Activated CD4-positive, alpha-beta T cell treated with anti-CD3 and anti-CD28 coated beads, Interleukin-10, Interleukin-2, amounts not matched to agents 100 ng/mL and 50 ng/mL, durations not matched to agents 16 hours and 8 hours (primary cell): Measurements from ENCODE around the gene CD99L2.
"Not testable (repeated sequence)": the region's sequence is repeated elsewhere in the genome, so short reads cannot be mapped to it uniquely, and the experiment has no call there.

ENCODE experiments used
- DNase-seq: peaks from one replicate; pipeline ENCODE4 v3.0.0-alpha.2; 2020

The CD99L2 gene

DNA sequence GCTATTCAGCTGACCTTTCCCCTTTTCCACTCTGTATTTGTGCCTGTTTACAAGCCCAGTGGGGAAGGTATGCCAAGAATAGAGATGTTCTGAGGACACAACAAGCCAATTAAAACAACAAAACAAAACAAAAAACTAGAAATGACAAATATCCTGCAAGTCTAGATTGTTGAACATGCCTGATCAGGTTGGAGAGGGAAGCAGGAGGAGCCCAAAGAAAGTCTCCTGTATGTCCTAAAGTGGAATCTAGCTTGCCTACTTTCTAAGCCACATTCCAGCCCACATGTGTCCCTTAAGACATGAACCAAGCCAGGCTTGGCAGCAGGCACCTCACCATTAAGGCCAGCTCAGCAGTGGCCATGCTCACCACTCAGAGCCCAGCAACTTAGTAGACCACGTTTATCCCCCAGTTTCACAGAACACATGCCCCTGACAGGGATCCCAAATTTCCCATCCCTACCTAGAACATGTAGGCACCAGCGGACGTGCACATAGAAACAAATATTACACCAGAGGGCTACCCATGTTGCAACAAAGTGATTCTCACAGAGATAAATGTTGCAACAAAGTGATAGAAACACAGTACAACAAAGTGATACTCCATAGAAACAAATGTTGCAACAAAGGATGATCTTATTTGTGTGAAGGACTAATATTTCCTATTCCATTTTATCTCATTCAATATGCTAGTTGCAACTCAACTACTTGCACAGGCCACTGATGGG is 48.3 kb downstream of the CD99L2 start:
- DNase-seq, result no peak

DNA sequence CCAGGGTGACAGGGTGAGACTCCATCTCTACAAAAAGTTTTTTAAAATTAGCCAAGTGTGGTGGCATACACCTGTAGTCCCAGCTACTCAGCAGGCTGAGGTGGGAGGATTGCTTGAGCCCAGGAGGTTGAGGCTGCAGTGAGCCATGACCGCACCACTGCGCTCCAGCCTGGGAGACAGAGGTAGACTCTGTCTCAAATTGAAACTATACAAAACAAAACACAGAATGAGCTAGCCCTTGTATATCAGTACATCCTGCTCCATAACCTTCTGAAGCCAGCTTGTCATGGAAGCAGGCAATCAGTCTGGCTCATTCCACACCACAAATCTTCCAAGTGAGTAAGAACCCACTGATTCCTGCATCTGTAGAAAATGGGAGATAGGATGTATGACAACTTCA is 49.0 kb downstream of the CD99L2 start:
- peak; percentile 31 for DNase-seq

DNA sequence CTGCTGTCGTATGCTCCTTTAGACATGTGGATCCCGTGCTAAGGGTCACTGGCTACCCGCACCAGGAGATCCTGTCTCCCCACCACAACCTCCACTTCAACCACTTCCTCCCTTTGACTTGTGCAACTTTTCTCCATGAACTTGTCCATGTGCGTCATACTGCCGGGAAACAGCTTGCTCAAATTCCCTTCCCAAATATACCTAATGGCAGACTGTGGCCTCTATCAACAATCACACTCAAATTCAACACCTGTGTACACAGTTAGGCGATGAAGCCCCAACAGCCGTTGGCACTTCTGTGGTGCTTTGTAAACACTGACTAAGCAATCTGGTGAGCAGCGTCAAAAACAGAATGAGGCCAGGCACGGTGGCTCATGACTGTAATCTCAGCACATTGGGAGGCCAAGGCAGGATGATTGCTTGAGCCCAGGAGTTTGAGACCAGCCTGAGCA is 49.5 kb downstream of the CD99L2 start:
- peak; percentile 51 for DNase-seq

DNA sequence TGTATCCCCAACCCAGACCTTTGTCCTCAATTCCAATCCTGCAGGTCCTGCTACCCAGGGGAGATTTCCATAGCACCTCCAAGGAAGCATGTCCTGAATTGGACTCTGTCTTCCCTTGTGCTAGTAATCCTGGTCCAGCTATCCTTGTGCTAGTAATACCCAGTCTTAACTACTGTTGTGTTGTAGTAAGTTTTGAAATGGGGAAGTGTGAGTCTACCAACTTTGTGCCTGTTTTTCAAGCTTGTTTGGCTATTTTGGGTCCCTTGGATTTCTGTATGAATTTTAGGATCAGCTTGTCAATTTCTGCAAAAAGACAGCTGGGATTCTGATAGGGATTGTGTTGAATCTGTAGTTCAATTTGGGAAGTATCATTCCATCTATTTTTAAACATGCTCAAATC is 51.4 kb downstream of the CD99L2 start:
- DNase-seq, result no peak

DNA sequence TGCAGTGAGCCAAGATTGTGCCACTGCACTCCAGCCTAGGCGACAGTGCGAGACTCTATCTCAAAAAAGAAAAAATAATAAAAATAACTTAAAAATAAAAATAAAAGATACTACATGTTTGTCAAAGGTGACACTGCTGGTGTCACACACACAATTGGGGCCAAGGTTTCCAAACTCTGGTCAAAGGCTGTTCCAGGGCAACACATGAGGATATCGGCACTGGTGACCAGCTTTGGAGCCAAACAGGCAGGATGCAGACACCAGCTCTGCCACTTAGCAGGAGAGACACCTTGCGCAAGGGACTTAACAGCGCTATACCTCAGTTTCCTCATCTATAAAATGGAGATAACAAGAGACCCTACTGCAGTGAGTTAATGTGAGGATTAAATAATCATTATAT is 52.3 kb downstream of the CD99L2 start:
- DNase-seq, result no peak

DNA sequence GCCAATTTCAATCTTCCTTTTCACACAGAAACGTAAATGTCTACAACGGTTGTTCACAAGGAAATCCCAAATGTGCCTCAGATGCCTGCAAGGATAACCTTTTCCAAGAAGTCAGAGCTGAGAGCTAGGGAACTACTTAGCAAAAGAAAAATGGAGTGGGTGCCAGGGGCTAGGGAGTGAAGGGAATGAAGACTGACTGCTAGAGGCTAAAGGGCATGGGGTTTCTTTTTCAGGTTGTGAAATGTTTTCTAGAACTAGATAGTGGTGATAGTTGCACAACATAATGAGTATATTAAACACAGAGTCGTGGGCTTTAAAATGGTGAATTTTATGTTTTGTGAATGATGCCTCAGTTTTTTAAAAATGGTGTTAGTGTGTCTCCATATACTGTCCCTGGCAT is 53.4 kb downstream of the CD99L2 start:
- DNase-seq, result no peak

DNA sequence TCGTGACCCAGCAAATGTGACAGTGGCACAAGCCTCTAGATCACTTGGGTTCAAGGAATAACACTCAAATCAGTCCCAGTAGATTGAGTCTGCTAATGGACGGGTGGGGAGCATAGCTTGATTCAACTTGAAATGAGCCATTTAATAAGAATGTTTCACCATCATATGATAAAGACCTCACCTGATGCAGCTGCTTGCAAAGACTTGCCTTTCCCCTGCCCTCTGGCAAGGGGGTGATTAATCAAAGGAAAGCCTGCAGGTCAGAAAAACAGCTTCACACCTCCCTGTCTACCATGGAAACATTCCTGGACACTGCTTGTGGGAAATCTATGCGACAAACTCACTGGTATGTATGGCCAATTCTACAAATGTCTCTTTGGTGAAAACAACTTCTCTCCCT is 54.5 kb downstream of the CD99L2 start:
- no peak for DNase-seq

DNA sequence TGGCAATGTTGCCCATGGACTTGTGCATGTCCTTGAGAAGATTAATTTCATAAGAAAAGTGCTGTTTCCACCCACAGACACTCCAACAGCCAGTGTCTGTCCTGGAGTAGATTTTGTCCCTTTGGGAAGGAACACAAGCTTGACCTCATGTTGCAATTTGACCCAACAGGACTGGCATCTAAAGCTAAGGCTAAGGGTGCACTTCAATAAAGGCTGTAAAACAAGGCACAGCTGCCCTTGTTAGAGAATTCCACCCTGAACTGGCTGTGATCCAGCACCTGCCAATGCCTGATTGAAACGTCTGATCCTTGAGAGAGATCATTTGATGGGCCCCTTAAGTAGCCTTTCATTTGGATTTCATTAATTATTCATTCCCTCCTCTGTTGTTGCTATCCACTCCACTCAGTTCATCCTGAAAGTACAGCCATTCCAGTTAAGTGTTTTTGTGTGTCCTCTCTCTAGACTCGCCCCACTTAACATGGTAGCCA is 56.2 kb downstream of the CD99L2 start:
- DNase-seq, result no peak

DNA sequence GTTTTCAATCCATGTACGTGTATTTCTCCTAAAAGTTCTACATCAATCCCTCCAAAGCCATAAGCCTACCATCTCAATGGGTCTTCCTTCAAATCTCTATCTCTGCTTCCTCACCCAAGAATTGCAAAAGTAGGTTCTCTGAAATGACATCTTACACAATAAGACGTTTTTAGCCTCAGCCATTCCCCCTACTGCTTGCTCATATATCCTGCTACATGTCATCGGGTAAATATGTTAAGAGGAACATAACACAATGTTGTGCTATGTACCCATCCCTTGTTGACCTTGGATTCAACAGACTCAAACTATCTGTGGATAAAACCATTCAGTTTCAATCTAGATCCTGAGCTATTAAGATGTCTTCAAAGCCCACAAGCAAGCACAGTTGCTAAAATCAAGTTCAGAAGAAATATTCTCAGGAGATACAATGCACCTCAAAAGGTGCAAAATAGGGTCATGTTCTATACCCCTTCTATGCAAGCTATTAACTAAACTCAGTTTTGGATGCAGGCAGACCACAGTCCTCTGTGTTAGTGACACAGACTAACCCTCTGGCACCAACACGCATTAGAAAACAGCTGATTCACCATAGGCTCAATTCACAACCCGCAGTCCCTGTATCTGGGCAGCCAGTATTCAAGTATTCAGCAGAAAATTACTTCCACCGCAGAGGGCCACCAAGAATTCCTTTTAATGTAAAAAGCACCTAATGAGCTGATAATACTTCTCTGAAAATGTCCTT is 56.8 kb downstream of the CD99L2 start:
- DNase-seq, result no peak

DNA sequence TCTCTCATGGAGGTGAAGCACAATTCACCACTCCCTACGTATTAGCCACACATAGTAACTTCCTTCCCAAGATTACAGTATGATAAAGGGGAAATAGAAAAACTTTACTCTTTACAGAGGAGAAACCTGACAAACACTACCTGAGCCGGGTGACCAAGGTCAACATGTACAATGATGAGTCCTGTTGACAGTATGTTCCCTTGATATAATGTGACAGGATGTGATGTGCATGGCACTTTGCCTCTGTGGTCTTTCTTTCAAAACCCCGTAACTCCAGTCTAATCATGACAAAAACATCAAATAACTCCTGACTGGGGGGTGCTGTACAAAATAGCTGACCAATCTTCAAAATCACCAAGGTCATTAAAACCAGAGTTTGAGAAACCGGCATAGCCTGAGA is 60.6 kb downstream of the CD99L2 start:
- DNase-seq, result no peak

DNA sequence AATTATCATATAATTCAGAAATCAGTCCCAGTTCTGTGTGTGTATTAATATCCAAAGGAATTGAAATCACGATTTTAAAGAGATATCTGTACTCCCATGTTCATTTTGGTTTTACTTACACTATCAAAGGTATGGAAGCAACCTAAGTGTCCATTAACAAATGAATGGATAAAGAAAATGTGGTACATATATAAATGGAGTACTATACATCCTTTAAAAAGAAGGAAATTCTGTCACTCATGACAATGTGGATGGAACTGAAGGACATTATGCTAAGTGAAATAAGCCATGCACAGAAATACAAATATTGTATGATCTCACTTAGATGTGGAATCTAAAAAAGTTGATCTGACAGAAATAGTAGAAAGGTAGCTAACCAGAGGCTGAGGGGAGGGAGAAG is 63.8 kb downstream of the CD99L2 start:
- no peak for DNase-seq

DNA sequence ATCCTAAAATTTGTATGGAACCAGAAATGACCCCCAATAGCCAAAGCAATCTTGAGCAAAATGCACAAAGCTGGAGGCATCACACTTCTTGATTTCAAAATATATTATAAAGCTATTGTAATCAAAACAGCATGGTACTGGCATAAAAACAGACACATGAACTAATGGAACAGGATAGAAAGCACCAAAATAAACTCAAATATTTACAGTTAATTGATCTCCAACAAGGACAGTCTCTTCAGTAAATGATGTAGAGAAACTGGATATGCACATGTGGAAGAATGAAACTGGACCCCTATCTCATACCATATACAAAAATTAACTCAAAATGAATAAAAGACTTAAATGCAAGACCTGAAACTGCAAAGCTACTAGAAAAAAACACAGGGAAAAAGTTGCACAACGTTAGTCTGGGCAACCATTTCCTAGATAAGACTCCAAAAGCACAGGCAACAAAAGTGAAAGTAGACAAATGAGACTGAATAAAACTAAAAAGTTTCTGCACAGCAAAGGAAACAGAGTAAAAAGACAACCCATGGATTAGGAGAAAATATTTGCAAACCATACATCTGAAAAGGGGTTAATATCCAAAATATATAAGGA is 64.9 kb downstream of the CD99L2 start:
- DNase-seq, result no peak

DNA sequence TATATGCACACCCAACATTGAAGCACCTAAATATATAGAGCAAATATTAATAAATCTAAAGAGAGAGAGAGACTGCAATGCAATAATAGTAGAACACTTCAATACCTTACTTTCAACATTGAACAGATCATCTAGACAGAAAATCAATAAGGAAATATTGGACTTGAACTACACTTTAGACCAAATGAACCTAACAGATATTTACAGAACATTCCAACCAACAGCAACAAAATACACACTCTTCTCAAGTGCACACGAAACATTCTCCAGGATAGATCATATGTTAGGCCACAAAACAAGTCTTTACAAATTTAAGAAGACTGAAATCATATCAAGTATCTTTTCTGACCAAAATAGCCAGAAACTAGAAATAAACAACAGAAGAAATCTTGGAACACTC is 66.6 kb downstream of the CD99L2 start:
- no peak for DNase-seq

DNA sequence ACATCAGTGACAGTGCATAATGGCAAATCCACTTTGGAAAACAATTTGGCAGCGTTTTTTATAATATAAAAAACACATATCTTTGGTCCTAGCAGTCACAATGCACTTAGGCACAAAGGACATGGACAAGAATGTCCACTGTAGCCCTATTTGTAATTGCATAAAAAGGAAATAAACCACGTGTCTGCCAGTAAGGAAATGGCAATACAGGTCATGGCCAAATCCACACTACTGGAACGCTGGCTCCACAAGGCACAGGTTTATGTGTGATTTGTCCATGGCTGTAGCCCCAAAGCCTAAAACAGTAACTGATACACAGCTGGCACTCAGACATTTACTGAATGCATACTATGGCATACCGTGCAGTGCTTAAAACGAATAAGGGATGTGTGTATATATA is 69.7 kb downstream of the CD99L2 start:
- DNase-seq, result no peak

DNA sequence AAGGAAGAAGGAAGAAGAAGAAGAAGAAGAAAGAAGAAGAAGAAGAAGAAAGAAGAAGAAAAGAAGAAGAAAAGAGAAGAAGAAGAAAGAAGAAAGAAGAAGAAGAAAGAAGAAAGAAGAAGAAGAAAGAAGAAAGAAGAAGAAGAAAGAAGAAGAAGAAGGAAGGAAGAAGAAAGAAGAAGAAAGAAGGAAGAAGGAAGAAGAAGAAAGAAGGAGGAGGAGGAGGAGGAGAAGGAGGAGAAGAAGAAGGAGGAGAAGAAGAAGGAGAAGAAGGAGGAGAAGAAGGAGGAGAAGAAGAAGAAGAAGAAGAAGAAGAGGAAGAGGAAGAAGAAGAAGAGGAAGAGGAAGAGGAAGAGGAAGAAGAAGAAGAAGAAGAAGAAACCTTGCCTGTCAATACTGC is 74.1 kb downstream of the CD99L2 start:
- DNase-seq, result not testable (repeated sequence)

DNA sequence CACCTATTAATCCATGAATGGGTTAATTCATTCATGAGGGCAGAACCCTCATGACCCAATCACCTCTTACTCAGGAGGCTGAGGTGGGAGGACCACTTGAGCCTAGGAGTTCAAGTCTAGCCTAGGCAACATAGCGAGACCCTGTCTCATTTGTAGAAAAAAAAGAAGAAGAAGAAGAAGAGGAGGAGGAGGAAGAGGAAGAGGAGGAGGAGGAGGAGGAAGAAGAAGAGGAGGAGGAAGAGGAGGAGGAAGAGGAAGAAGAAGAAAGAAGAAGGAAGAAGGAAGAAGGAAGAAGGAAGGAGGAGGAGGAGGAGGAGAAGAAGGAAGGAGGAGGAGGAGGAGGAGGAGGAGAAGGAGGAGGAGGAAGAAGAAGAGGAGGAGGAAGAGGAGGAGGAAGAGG is 74.6 kb downstream of the CD99L2 start:
- not testable (repeated sequence) for DNase-seq

DNA sequence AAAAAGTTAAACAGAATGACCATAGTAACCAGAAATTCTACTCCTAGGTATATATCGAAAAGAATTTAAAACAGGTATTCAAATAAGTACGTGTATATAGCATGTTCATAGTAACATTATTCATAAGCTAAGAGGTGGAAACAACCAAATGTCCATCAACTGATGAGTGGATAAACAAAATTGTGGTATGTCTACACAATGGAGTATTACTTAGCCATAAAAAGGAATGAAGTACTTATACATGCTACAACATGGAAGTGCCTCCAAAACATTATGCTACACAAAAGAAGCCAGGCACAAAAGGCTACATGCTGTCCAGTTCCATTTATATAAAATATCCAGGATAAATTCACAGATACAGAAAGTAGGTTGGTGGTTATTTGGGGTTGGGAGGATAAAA is 76.5 kb downstream of the CD99L2 start:
- DNase-seq, result no peak

DNA sequence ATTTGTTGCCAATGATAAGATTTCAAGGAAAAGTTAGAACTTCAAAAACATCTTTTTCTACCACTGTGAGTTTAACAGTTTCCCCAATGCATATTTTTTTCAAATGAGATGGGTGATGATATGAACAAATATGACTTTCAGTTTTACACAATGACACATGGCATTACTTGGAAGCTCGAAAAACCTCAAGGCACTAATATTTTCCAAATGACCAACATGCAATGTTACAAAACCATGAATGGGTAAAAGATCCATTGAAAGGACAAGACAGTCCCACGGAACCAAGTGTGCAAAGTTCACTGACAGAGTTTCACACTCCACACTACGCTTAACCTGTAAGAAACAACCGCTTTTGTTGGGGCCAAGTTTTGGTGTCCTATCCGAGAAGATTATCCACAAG is 84.5 kb downstream of the CD99L2 start:
- peak; percentile 21 for DNase-seq

DNA sequence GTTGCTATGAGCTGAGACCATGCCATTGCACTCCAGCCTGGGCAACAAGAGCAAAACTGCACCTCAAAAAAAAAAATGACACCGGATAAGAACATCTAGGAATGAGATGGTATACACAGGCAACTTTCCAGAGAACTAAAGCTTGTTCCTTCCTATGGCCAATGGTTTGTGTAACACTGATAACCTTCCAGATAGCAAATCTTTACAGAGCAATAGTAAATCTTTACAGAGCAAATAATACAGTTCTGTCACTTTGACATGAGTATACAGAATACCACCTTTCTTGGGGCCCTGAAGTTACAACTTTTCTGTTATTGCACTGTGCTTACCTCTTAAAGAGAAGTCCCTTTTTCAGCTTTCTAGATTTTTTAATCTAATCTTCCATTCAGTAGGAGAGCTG is 91.6 kb downstream of the CD99L2 start:
- DNase-seq, result no peak

DNA sequence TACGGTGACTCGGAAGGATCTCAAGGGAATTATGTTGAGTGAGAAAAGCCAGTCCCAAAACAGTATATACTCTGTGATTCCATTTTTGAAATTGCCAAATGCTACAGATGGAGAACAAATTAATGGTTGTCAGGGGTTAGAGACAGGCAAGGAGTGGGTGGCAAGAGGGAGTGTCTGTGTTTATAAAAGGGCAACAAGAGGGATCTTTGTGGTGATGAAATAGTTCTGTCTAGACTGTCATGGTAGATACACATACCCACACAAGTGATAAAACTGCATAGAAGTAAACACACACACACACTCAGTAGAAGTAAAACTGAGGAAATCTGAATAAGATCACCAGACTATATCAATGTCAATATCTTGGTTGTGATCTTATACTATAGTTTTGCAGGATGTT is 92.7 kb downstream of the CD99L2 start:
- DNase-seq, result no peak

DNA sequence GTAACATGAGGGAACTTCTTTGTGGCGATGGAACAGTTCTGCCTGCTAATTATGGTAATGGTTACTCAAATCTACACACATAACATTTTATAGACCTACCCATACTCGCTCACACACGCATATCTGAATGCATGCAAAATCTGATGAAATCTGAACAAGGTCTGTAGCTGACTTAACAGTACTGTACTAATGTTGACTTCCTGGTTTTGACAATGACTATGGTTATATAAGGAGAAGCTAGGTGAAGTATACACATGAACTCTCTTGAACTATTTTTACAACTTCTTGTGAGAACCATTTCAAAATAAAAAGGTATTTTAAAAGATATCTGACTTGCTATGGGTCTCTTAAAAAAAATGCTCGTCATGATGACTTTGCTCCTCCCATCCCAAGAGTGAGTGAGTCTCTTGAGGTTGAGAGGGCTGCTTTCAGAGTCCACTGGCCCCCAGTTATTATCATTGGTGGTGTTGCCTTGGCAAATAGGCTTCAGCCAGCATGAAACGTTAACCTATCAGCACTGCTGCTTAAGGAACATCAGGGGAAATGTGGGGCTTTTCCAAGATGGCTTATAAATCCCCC is 105.4 kb downstream of the CD99L2 start:
- DNase-seq, result no peak

DNA sequence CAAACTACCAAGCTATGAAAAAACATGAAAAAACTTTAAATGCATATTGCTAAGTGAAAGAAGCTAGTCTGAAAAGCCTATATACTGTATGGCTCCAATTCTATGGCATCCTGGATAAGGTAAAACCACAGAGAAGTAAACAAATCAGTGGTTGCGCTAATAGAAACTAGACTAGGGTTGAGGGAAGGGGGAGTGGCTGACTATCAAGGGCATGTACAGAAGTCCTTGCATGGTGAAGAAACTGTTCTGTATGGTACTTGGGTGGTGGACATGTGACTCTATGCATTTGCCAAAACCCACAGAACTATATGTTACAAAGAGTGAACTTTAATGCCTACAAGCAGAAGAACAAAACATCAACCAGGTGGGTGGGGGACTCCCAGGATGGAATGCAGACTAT is 108.4 kb downstream of the CD99L2 start:
- DNase-seq, result no peak

DNA sequence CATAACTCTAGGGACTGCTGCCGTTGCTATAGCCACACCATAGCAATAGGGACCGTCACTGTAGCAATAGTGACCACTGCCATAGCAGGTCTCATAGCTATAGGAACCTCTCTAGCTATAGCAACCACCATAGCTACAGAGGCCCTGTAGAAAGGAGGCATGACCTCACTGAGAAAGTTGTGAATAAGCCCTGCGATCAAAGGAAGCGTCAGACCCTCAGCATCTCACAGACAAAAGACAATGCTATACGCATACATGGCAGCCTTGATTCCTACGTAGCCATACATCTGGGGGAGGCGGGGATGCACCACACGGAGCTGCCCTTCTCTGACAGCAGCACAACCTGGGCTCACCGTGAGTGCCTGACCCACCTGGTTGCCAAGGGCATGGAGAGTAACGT is 116.8 kb downstream of the CD99L2 start:
- DNase-seq, result no peak

DNA sequence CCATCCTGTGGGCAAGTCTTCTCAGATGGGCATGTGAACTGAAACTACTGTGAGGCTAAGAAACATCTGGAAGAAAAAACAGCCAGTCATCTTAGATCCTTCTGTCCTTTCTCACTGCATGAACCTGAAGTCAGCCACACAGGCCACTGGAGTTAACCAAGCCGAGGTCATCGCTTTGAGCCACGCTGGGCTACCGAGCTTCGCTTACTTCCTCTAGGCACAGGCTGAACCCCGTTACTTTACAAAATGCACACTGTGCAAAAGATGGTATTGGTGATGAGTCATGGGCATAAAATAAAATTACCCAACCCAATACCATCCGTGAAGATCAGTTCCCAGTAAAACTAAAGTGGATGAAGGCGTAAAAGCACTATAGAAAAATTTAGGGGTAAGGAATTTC is 119.1 kb downstream of the CD99L2 start:
- no peak for DNase-seq
